Kidney epithelial cell (primary cell): Measurements from ENCODE around the gene EID3. TPM values are rescaled to one million over a fixed set of nuclear protein-coding genes. Genes with fewer than 3 reads are reported as not detected.

Experiments used
- DNase-seq: peaks from one replicate; pipeline ENCODE4 v3.0.0-alpha.2; 2010; ENCODE audit warnings: low read depth
- H3K27me3 ChIP-seq: 2 replicates; pipeline ENCODE4 v1.6.0; 2011; ENCODE audit warnings: low read length; ENCODE audit not compliant: control insufficient read depth, insufficient read depth
- H3K36me3 ChIP-seq: 2 replicates; pipeline ENCODE4 v1.5.1; 2011; ENCODE audit warnings: low read length; ENCODE audit not compliant: control insufficient read depth, insufficient read depth
- H3K4me3 ChIP-seq: 2 replicates; pipeline ENCODE4 v1.5.1; 2011; ENCODE audit warnings: low read depth, mild to moderate bottlenecking, control low read depth, low read length
- CTCF ChIP-seq: IDR thresholded peaks from 2 replicates; pipeline ENCODE4 v1.5.1; 2011; ENCODE audit warnings: mild to moderate bottlenecking, moderate library complexity, low read length, control low read depth, inconsistent platforms; ENCODE audit not compliant: insufficient read depth, poor library complexity, severe bottlenecking
- total RNA-seq: library from RNA; depleted of rRNA; stranded (reverse); fragments of >200 nt; gene quantifications from 2 replicates; pipeline ENCODE4 v1.2.3, GENCODE V29; 2015

Gene EID3
- total RNA-seq, 1 donor from 2014 or later: 2.9 TPM

GRCh38 chr12:104306943-104307654 lies 3.6 kb downstream of the EID3 start:
- no peak overlapping the region for H3K4me3 ChIP-seq
- H3K27me3 ChIP-seq: no peaks in the 10 kb centered on the region
- no peak for TF ChIP-seq CTCF
- DNase-seq: no peak
- H3K36me3 ChIP-seq: no peaks in the 10 kb centered on the region

GRCh38 chr12:104307655-104308000 lies 4.1 kb downstream of the EID3 start:
- H3K27me3 ChIP-seq: no peaks in the 10 kb centered on the region
- TF ChIP-seq CTCF: no peak
- no peak overlapping the region for H3K4me3 ChIP-seq
- DNase-seq: no peak
- H3K36me3 ChIP-seq: no peaks in the 10 kb centered on the region

GRCh38 chr12:104309446-104309993 lies 6.0 kb downstream of the EID3 start:
- no peak overlapping the region for H3K4me3 ChIP-seq
- H3K36me3 ChIP-seq: no peaks in the 10 kb centered on the region
- no peaks in the 10 kb centered on the region for H3K27me3 ChIP-seq
- DNase-seq: no peak
- no peak for TF ChIP-seq CTCF

- H3K36me3 ChIP-seq: no peaks in the 10 kb centered on the region
These were observed 7.5 kb downstream of the EID3 start for GRCh38 chr12:104310751-104311633.

GRCh38 chr12:104312202-104312601 lies 8.7 kb downstream of the EID3 start:
- H3K4me3 ChIP-seq: no peak overlapping the region
- H3K27me3 ChIP-seq: no peaks in the 10 kb centered on the region
- no peaks in the 10 kb centered on the region for H3K36me3 ChIP-seq
- no peak for TF ChIP-seq CTCF
- no peak for DNase-seq

More at GRCh38 chr12:104310751-104311633, 7.5 kb downstream of the EID3 start:
- no peak for DNase-seq
- TF ChIP-seq CTCF: no peak
- H3K4me3 ChIP-seq: no peak overlapping the region
- no peaks in the 10 kb centered on the region for H3K27me3 ChIP-seq
